AG04450 (cell line): ENCODE measurements around the gene ADO. TPM values are rescaled to one million over a fixed set of nuclear protein-coding genes. Genes with fewer than 3 reads are reported as not detected.

Source experiments
- CTCF ChIA-PET: fragments of 300-600, 350-600 bp; formaldehyde crosslinking; extraction: SDS; loops from one replicate; lab custom pipeline; 2022; ENCODE audit warnings: antibody characterized with exemption, inconsistent platforms; lab: Charles Lee
- POLR2A ChIA-PET: fragments of 350-600 bp; formaldehyde crosslinking; extraction: SDS; loops from one replicate; lab custom pipeline; 2021; ENCODE audit warnings: antibody characterized with exemption, inconsistent platforms; lab: Yijun Ruan, JAX
- DNase-seq: peaks from one replicate; pipeline ENCODE4 v3.0.0-alpha.2; 2011; ENCODE audit warnings: low read depth, low spot score
- H3K27ac ChIP-seq: one replicate; pipeline ENCODE4 v1.5.1; 2012; ENCODE audit warnings: low read depth, low read length, control low read depth
- H3K27me3 ChIP-seq: one replicate; pipeline ENCODE4 v1.6.0; 2012; ENCODE audit warnings: low read length; ENCODE audit not compliant: control insufficient read depth, insufficient read depth
- H3K4me3 ChIP-seq: 2 replicates; pipeline ENCODE4 v1.5.1; 2011; ENCODE audit warnings: mild to moderate bottlenecking, low read depth, low read length, control low read depth
- H3K9me3 ChIP-seq: 2 replicates; pipeline ENCODE4 v1.5.1; 2012; ENCODE audit warnings: low read length; ENCODE audit not compliant: control insufficient read depth, insufficient read depth
- CTCF ChIP-seq: IDR thresholded peaks from 2 replicates; pipeline ENCODE4 v1.5.1; 2011; ENCODE audit warnings: low read depth, low read length, control low read depth, inconsistent platforms
- polyA plus RNA-seq: library from polyadenylated mRNA; depleted of rRNA; stranded (reverse); fragments of >200 nt; gene quantifications from 2 replicates; pipeline ENCODE4 v1.2.3, GENCODE V29; 2011

ADO gene
- polyA plus RNA-seq, 1 experiment: 17.8 TPM

GRCh38 chr10:62790571-62790970 is 13.9 kb upstream of the ADO start:
- no peak for DNase-seq
- CTCF ChIA-PET: no interaction called here
- TF ChIP-seq CTCF: no peak
- no peaks in the 10 kb centered on the region for H3K9me3 ChIP-seq
- no peak overlapping the region for H3K4me3 ChIP-seq
- H3K27me3 ChIP-seq: peaks cover 3% of the 10 kb centered on the region
- H3K27ac ChIP-seq: no peak overlapping the region
- POLR2A ChIA-PET: no interaction called here

- CTCF ChIA-PET: no interaction called here
- DNase-seq: no peak
- no peaks in the 10 kb centered on the region for H3K9me3 ChIP-seq
- H3K4me3 ChIP-seq: no peak overlapping the region
- no peak for TF ChIP-seq CTCF
- peaks cover 4% of the 10 kb centered on the region for H3K27me3 ChIP-seq
- POLR2A ChIA-PET: no interaction called here
- H3K27ac ChIP-seq: no peak overlapping the region
These were observed 12.3 kb upstream of the ADO start for GRCh38 chr10:62792261-62792660.

GRCh38 chr10:62794306-62794705 is 10.2 kb upstream of the ADO start:
- Histone ChIP-seq H3K27me3 (peaks cover 12% of the 10 kb centered on the region), H3K27ac (no peak overlapping the region), H3K9me3 (no peaks in the 10 kb centered on the region), H3K4me3 (no peak overlapping the region)
- ChIA-PET POLR2A (interaction anchor here (0.6 kb wide), 1 partner anchor 125 kb away, joined by 3 read pairs; no protein-coding TSS in a partner anchor), CTCF (no interaction called here)
- DNase-seq: no peak
- no peak for TF ChIP-seq CTCF

GRCh38 chr10:62795100-62795499 is 9.4 kb upstream of the ADO start:
- no peak overlapping the region for H3K27ac ChIP-seq
- no peak overlapping the region for H3K4me3 ChIP-seq
- H3K27me3 ChIP-seq: peaks cover 12% of the 10 kb centered on the region
- H3K9me3 ChIP-seq: no peaks in the 10 kb centered on the region
- DNase-seq: no peak
- ChIA-PET CTCF (interaction anchor here (1.0 kb wide), 1 partner anchor 926 kb away, joined by 3 read pairs; no protein-coding TSS in a partner anchor), POLR2A (no interaction called here)
- TF ChIP-seq CTCF: no peak

GRCh38 chr10:62795762-62796161 is 8.8 kb upstream of the ADO start:
- ChIA-PET POLR2A (no interaction called here), CTCF (interaction anchor here (0.6 to 1.0 kb wide), 2 partner anchors 22 to 925 kb away, joined by 3 to 4 read pairs; no protein-coding TSS in a partner anchor)
- Histone ChIP-seq H3K9me3 (no peaks in the 10 kb centered on the region), H3K27ac (no peak overlapping the region), H3K4me3 (no peak overlapping the region), H3K27me3 (peaks cover 10% of the 10 kb centered on the region)
- no peak for TF ChIP-seq CTCF
- DNase-seq: no peak
